Cardiac septum (tissue), 1 donor: Measurements from ENCODE around the gene COQ8A. TPM values are rescaled to one million over a fixed set of nuclear protein-coding genes. Genes with fewer than 3 reads are reported as not detected.
"Not testable (repeated sequence)": the region's sequence is repeated elsewhere in the genome, so short reads cannot be mapped to it uniquely, and the experiment has no call there.

Experiments used
- DNase-seq: peaks from one replicate; pipeline ENCODE4 v3.0.0-alpha.2; 2020; ENCODE audit warnings: low spot score
- intact Hi-C: fragments of 100-400 bp; cut with DNase I; formaldehyde crosslinking; loops from one replicate; pipeline ENCODE4 v1.14.0; 2022
- total RNA-seq: library from RNA; stranded (reverse); fragmentation: NEBNext Ultra II Directional; extraction: Animal tissue kit (Norgen Biotek cat#: 25700); gene quantifications from one replicate; pipeline ENCODE4 v1.2.1, GENCODE V29; 2021
- donor health status: DM: no; HTN: no; CAD: no.

The COQ8A gene
- total RNA-seq, 1 donor from 2014 or later: 168 TPM

DNA sequence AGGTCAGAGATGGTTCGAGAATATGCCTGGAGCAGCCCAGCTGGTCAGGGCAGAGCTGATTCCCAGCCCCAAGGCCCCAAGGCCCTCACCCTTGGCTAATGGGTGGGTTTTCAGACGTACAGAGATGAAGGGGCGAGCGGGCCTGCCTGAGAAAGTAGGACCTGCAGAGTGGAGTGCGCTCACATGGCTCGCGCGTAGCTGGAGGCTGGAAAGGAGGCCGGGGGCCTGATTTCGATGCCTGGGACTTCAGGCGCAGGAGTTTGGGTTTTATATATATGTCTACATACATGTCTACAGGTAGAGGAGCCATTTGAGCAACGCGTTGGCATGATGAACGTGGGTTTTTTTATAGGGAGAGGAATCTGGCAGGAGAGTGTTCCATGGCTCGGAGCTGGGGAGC is 8.9 kb downstream of the COQ8A start:
- intact Hi-C loops: no loop called here
- peak; percentile 69 for DNase-seq

DNA sequence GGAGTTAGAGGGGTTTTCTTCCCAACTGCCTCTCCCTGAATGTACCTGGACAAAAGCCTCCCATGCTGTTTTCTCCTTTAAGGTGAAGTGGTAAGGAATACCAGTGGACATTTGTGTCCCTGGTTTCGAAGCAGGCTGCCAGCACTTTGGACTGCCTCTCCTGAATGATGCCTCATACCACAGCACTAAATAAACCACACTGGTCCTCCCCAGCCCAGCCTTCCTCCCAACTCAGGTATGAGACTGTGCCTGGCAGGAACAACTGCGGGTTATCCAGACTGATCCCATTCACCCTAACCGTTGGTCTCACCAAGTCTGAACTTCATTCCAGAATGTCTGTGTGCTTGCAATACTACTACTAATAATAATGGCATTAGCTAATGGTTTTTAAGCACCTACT is 9.3 kb downstream of the COQ8A start:
- no peak for DNase-seq
- intact Hi-C loops: no loop called here

DNA sequence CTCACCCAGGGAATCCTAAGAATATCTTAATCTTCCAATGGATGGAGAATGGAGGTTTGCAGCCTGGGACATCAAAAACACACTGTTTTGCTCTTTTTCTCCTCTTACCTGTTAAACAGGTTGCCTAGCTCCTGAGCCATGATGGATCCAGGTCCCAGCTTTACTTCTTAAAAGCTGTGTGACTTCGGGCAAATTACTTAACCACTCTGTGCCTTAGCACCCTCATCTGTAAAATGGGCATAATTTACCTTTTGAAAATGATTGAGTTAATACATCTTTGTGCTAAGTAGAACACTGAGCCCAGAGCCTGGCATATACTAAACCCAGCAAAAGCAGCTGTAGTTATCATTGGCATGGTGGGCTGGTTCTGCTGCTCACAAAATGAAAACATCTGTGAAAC is 10.2 kb downstream of the COQ8A start:
- intact Hi-C loops: no loop called here

DNA sequence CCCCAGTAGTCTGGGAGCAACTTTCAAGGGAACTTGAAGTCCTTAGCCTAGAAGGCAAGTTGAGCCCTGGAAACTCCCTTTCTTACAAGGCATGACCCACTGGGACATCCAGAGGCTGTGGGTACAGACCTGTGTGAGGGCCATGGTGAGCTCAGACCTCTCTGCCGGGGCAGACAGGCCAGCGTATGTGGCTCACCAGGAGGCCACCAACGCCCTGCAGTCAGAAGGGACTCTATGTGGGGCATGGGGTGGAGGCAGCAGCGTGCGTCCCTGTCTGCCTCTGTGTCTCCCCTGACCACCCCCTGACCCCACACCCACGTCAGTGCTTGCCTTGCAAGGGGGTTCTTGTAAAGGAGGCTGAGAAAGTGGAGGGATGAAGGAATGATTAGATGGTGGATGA is 10.8 kb downstream of the COQ8A start:
- intact Hi-C loops: no loop called here
- peak; percentile 35 for DNase-seq

More for the DNA sequence above, 10.2 kb downstream of the COQ8A start:
- no peak for DNase-seq

DNA sequence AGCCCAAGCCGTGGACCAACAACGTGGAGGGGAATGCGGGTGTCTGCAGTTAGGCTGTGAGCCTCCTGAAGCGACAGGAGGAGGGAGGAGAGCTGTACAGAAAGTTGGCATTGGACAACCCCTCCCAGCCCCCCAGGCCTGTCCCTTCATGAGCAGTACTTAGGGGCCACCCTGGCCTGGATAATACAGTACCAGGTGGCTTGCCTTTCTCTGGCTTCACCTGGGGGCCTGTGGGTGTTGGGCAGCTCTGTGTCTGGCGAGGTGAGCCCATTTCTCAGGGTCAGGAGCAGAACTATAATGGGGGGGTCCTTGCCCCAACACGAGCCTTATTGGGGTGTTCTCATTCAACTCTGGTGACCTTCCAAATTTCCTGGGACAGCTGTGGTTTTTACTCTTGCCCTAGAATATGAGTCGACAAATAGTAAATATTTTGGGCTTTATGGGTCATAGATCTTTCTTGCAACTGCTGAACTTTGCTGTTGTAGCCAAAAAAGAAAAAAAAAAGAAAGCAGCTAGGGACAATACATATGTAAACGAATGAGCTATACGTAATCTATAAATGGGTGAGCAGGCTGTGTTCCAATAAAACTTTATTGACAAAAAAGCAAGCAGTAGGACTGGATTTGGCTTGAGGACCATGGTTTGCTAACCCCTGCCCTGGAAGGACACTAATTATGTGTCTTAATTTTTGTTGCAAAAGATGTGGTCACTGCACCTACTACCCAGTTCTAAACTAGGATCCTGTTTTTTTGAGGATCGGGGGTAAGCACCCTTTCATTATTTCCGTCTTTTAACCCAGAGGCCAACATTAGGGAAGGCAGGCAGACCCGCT is 11.4 kb downstream of the COQ8A start:
- intact Hi-C loops: no loop called here

DNA sequence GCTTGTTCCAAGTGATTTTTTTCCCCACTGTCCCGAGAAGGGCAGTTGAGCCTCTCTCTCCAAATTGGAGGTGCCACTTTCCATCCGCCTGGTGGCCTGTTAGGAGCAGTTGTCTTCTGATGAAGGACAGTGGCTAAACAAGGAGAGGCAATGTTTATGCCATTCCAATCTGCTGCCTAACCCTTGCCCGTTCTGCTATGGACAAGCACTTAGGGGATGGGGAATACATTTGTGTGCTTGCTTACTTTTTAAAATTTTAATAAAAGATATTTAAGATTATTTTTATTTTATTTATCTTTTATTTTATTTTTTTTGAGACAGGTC is 12.0 kb downstream of the COQ8A start:
- intact Hi-C loops: no loop called here
- peak; percentile 49 for DNase-seq

More for the DNA sequence above, 11.4 kb downstream of the COQ8A start:
- DNase-seq: peak; percentile 36

DNA sequence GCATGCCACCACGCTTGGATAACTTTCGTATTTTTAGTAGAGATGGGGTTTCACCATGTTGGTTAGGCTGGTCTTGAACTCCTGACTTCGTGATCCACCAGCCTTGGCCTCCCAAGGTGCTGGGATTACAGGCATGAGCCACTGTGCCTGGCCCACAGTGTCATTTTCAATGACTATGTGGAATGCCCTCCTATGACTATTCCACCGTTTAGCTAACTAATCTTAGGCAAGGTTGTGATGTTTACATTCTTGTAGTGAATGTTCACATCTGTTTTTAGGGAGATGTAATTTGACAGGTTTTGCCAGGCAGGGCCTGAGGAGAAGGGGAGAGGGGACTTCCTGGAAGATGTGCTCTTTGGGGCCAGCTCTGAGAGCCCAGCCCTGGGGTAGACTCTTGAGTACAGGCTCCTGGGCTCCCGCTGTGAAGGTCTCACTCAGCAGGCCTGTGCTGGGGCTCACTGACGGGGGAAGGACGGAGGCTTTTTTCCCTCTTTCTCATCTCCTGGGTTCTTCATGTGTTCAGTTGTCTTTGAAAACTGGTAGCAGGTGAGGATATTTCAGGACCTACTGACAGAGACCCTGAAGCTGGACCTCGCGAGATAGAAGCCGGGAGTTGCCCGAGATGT is 13.2 kb downstream of the COQ8A start:
- intact Hi-C loops: no loop called here
- DNase-seq: peak; percentile 50

DNA sequence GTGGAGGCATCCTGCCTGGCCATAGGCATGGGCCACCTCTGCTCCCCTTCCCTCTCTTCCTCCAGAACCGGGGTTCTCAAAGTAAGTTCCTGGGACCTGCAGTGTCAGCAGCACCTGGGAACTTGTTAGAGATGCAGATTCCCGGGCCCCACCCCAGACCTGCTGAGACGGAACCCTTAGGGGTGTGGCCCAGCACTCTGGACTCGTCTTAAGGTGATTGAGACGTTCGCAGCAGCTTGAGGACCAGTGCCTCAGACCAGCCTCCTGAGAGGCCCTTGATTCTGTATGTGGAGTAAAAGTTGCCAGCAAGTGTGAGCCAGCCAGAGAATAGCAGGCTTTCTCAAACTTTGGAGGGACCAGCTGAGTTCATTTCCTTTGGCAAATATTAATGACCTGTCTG is 14.2 kb downstream of the COQ8A start:
- peak; percentile 36 for DNase-seq
- intact Hi-C loops: no loop called here

DNA sequence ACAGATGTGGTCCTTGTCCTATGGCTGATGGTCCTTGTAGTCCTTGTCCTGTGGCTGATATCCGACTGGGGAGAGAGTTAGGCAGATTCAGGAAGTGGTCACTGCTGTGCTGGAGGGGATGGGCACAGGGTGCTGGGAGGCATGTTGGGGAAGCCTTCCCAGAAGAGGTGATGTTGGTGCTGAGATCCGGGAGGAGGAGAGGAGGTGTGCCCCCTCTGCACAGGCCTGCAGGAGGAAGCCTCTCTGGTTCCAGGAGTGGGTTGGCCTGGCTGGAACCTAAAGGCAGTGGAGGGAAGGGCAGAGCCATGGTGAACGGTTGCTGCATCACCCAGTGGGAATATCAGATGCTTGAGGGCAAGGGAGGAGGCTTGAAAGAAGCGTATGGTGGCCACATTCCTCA is 14.7 kb downstream of the COQ8A start:
- no peak for DNase-seq
- intact Hi-C loops: no loop called here

DNA sequence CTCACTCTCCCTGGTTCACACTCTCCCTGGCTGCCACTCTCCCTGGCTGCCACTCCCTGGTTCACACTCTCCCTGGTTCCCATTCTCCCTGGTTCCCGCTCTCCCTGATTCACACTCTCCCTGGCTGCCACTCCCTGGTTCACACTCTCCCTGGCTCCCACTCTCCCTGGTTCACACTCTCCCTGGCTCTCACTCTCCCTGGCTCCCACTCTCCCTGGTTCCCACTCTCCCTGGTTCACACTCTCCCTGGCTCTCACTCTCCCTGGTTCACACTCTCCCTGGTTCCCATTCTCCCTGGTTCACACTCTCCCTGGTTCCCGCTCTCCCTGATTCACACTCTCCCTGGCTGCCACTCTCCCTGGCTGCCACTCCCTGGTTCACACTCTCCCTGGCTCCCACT is 15.8 kb downstream of the COQ8A start:
- DNase-seq, intact Hi-C loops: not testable (repeated sequence)

DNA sequence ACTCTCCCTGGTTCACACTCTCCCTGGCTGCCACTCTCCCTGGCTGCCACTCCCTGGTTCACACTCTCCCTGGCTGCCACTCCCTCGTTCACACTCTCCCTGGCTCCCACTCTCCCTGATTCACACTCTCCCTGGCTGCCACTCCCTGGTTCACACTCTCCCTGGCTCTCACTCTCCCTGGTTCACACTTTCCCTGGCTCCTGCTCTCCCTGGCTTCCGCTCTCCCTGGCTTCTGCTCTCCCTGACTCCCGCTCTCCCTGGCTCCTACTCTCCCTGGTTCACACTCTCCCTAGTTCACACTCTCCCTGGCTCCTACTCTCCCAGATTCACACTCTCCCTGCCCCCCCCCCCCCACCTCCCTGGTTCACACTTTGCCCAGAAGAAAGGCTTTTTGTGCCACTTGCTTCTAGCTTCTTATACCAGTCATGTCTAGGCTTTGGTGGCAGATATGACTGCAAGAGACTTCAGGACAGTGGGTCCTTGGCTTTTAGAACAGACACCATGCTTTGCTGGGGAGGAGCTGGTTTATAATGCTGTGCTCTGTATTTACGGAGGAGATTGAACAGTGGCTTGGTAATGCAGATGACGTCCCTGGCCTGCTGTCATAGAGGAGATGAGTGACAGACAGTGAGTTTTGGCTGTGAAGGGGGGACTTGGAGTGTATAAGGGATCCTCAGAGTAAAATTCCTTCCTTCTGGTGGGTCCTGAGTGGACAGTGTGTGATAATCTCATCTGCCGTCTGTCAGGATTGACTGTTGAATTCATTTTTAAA is 17.0 kb downstream of the COQ8A start:
- intact Hi-C loops: no loop called here
- DNase-seq: no peak

DNA sequence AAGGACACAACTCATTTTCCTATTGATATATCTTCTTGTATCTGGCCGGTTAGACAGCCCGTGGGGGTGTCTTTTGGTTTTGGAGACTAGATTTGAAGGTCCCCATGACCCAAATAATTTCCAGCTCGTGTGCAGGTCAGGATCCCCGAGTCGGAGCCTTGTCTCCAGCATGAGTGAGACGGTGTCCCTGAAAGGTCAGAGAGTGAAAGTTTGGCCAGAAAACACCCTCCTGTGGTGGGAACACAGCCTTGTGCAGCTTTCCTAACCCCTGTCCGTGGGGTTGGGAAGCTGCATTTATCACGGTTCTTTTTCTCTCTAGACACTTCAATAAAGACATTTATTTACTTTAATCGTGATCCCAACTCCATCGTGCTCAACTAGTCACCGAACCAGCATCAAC is 17.6 kb downstream of the COQ8A start:
- intact Hi-C loops: no loop called here
- DNase-seq: no peak

DNA sequence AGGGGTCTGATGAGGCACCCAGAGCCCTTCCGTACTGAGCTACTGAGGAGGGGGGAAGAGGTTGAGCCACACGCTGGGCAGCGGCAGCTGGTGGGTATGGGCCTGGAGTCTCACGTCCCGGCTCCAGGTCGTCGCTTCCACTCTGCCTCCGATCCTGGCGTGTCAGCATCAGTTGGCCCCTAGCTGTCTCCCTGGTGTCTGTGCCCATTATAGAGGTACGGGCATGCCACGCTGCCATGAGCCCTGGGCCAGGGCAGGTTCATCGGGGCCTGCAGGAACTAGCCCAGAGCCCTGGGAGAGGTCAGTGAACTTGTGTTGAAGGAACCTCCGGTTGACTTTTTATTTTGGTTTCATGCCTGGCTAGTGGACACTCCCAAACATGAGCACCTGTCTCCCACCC is 18.2 kb downstream of the COQ8A start:
- peak; percentile 54 for DNase-seq
- intact Hi-C loops: no loop called here

DNA sequence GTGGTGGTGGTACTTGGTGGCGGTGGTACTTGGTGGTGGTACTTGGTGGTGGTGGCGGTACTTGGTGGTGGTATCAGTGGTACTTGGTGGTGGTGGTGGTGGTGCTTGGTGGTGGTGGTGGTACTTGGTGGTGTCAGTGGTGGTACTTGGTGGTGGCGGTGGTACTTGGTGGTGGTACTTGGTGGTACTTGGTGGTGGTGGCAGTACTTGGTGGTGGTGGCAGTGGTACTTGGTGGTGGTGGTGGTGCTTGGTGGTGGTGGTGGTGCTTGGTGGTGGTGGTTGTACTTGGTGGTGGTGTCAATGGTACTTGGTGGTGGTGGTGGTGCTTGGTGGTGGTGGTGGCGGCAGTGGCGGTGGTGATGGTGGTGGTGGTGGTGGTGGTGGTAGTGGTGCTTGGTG is 20.2 kb downstream of the COQ8A start:
- no peak for DNase-seq
- intact Hi-C loops: no loop called here

DNA sequence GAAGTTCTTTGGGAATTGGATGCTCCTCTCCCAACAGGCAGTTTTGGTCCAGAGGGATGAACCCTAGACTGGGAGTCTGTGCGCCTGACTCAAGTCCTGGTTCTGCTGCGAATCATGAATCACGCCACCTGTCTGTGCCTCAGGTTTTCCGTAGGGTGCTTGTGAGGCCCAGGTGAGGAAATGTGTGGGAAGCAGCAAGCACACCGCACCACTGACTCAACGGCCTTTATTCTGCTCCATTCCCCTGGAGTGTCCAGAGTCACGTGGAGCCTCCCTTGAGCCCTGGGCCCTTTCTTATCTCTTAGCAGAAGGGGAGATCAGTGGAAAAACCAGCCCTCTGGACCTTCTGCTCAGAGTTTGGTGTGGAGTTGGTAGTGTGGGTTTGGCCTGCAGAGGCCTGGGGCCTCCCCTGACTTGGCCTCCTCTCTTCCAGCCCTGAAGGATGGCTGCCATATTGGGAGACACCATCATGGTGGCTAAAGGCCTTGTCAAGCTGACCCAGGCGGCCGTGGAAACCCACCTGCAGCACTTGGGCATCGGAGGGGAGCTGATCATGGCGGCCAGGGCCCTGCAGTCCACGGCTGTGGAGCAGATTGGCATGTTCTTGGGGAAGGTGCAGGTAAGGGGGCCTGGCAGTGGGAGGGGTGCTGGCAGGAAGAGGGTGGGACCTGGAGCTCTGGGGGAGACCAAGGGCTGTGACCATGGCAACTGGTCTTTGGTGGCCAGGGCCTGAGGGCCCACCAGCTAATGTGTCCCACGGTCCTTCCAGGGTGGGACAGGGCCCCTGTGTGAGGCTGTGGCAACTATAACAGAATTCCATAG is 21.1 kb downstream of the COQ8A start:
- intact Hi-C loops: no loop called here
- DNase-seq: no peak

DNA sequence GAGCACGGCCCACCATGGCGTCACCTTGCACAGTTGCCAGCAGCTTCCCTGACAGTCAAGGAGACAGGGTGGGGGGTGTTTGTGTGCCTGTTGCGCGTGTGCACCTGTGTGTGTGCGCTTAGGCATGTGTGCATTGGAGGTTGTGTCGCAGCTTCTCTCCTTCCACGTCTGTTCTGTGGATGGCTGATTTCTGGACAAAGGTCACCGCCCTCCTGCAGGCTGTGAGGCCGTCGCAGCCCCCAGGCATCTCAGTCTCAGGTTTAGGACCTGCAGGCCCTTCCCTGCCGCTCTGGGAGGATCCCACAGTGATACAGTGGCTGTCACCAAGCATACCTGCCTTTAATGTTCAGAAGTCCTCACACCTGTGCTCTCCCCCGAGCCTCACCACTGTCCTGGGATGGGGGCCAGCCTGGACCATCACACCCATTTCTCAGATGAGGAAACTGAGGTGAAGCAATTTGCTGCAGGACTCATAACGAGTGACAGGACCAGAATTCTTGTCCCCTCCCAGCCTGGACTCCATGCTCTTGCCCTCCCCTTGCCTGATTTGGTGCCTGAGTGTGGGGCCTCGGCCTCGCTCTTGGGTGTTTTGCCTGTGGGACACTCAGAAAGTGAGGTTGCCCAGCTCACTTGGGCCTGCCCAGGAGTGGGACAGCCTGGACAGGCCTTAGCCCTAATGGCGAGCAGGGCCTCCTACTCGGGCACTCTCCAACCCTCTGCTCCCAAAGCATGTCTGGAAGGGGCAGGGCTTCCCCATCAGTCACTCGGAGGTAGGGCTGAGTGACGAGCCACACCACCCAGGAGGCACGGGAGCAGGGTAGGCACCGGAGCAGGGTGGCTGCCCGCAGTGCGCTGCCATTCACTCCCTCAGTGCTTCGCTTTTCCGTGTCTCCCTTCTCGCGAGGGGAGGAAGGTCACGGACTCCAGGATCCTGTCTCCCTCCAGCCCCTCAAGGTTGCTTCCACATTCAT is 22.6 kb downstream of the COQ8A start:
- intact Hi-C loops: no loop called here
- DNase-seq: no peak

DNA sequence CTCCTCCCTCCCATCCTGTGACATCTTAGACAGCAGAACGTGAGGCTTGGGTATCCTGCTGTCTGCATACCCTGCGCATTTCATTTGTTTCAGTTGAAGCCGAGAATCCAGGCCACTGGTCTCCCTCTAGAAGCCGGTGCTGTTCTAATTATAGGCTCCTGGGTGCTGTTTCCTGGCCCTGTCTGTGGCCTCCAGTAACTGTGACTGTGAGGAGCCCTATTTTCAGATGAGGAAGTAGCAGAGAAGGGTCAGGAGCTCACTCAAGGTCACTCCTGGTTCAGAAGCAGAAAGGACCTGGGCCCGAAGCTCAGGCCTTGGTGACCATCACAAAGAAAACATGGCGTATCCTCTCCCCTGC is 24.0 kb downstream of the COQ8A start:
- intact Hi-C loops: no loop called here
- DNase-seq: peak; percentile 71

DNA sequence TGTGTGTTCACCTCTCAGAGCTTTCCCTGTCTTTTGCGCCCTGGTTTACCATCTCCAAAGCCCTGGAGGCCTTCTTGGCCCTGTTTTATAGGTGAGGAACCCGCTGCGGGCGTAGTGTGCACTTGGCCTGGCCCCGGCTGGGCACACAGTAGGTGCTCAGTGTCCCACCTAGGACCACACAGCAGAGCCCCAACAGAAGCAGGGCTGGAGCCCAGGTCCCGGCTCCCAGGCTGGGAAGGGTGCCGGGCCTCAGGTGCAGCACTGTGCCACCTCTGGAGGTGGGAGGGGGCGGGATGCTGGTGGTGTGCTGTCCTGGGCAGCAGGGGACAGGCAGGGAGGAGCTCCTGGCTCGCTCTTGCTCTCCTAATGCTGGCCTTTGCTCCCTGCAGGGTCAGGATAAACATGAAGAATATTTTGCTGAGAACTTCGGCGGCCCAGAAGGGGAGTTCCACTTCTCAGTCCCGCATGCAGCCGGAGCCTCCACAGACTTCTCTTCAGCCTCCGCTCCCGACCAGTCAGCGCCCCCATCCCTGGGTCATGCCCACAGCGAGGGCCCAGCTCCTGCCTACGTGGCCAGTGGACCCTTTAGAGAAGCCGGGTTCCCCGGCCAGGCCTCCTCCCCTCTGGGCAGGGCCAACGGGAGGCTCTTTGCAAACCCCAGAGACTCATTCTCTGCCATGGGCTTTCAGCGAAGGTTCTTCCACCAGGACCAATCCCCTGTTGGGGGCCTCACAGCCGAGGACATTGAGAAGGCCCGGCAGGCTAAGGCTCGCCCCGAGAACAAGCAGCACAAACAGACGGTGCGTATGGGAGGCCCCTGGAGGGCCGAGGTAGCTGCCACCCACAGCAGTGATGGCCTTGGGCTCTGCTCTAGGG is 24.8 kb downstream of the COQ8A start:
- intact Hi-C loops: no loop called here
- no peak for DNase-seq
